Stimulated activated effector memory CD8-positive, alpha-beta T cell treated with anti-CD3 and anti-CD28 coated beads, Interleukin-12 subunit alpha, Interleukin-12 subunit beta, amount 100 ng/mL, for 72 hours (primary cell): Measurements from ENCODE around the gene TOX3.

Experiments
- ATAC-seq: fragments of 150-1000 bp; cut with Tn5 transposase; 2 replicates; pipeline ENCODE4 v1.10.0; 2021
- DNase-seq, 2 donors: peaks; one replicate each; pipeline ENCODE4 v3.0.0; 2021 to 2022; ENCODE audit warnings: low spot score in 2 of 2
- H3K27ac Mint-ChIP-seq: one replicate; pipeline ENCODE4 v1.8.0; 2022; ENCODE audit warnings: mild to moderate bottlenecking, mixed read lengths
- H3K36me3 Mint-ChIP-seq: one replicate; pipeline ENCODE4 v1.8.0; 2022; ENCODE audit warnings: mild to moderate bottlenecking, mixed read lengths
- H3K4me1 Mint-ChIP-seq: one replicate; pipeline ENCODE4 v1.8.0; 2022; ENCODE audit warnings: mixed read lengths
- H3K4me3 Mint-ChIP-seq: one replicate; pipeline ENCODE4 v1.8.0; 2022; ENCODE audit warnings: mild to moderate bottlenecking, mixed read lengths
- H3K9me3 Mint-ChIP-seq: one replicate; pipeline ENCODE4 v1.8.0; 2022; ENCODE audit warnings: mixed read lengths

The TOX3 gene

DNA sequence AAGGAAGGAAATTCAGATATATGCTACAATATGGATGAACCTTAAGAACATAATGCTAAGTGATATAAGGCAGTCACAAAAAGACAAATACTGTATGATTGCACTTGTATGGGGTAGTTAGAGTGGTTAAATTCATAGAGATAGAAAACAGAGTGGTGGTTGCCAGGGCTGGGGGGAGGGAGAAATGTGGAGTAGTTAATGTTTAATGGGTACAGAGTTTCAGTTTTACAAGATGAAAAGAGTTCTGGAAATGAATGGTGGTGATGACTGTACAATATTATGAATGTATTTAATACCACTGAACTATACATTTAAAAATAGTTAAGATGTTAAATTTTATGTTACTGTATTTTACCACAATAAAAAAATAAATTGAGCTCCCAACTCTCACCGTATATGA is 157.9 kb downstream of the TOX3 start:
- Mint-ChIP-seq H3K36me3 (no peaks in the 10 kb centered on the region), H3K4me3 (no peak overlapping the region), H3K27ac (no peak overlapping the region), H3K4me1 (no peaks in the 10 kb centered on the region), H3K9me3 (peaks cover 9% of the 10 kb centered on the region)
- no peak for ATAC-seq
- DNase-seq = no peak
